Measurements from ENCODE around the gene CALD1.

DNA sequence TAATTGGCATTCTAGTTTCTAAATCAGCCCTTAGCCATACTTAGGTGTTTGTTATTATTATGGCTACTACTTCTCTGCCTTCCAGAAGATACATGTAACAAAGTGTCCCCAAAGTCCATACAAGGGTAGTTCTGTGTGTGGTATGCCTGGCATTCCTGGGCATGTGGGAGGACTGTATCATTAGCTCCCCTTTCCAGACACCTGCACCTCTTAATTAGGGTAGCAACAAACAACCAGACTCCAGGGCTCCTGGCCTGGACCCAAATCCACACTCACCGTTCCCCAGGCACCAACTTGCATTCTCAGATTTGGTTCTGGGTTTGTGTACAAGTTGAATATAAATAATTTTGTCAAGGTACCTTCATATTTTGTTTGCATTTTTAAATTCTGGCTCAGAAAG, 15.5 kb upstream of the CALD1 start:
- TF ChIP-seq CTCF (IDR thresholded peaks at IDR 0.05) (no peak), POLR2A (IDR thresholded peaks at IDR 0.05) (no peak)

Measured in body of pancreas (tissue), 4 donors.